EH (cell line): ENCODE results near the gene SAMHD1.
"Not testable (repeated sequence)": the region's sequence is repeated elsewhere in the genome, so short reads cannot be mapped to it uniquely, and the experiment has no call there.

Experiments used
- DNase-seq: peaks from one replicate; pipeline ENCODE4 v3.0.0-alpha.2; 2015; ENCODE audit warnings: low read depth

SAMHD1 gene

DNA sequence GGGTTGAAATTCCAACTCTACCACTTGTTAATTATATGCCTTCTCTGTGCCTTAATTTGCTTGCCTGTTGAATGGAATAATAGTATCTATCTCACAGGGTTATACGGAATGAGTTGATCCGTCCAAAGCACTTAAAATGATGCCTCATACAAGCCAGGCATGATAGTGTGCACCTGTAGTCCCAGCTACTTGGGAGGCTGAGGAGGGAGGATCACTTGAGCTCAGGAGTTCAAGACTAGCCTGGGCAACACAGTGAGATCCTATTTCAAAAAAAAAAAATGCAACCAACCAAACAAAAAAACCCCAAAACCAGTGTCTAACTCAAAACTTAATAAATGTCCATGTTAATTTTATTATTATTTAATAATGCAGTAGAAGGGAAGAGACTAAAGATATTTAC, 35.3 kb downstream of the SAMHD1 start:
- no peak for DNase-seq

DNA sequence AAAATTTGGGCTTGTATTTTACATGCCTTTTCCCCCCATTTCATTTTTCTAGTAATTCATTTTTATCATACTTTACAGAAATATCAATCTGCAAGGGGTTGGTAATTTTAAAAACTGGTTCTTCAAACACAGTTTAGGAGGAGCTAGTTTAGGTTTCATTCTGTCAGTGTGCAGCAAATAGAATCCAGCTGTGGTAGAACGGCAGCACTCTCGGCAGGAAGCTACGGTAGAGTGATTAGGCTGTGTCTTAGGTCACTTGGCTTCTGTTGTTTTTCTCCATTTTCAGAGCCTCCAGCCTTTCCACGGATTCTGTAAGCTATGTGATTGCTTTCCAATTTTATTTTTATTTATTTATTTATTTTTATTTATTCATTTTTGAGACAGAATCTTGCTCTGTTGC, 42.9 kb downstream of the SAMHD1 start:
- DNase-seq: no peak

DNA sequence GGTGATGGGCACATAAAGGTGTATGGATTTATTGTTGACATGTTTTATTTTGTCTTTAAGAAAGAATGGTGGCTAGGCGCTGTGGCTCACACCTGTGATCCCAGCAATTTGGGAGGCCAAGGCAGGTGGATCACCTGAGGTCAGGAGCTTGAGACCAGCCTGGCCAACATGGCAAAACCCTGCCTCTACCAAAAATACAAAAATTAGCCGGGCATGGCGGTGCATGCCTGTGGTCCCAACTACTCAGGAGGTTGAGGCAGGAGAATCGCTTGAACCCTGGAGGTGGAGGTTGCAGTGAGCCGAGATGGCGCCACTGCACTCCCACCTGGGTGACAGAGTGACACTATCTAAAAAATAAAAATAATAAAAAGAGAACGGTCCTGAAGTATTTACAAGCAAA, 45.4 kb downstream of the SAMHD1 start:
- not testable (repeated sequence) for DNase-seq

DNA sequence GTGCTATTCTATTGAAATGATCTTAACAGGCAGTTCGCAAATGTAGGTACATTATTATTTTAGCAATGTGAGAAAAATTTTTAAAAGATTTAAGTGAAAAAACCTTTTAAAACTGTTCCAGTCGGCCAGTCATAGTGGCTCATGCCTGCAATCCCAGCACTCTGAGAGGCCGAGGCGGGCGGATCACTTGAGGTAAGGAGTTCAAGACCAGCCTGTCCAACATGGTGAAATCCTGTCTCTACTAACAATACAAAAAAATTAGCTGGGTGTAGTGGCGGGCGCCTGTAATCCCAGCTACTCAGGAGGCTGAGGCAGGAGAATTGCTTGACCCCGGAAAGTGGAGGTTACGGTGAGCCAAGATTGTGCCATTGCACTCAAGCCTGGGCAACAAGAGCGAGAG, 45.9 kb downstream of the SAMHD1 start:
- not testable (repeated sequence) for DNase-seq

DNA sequence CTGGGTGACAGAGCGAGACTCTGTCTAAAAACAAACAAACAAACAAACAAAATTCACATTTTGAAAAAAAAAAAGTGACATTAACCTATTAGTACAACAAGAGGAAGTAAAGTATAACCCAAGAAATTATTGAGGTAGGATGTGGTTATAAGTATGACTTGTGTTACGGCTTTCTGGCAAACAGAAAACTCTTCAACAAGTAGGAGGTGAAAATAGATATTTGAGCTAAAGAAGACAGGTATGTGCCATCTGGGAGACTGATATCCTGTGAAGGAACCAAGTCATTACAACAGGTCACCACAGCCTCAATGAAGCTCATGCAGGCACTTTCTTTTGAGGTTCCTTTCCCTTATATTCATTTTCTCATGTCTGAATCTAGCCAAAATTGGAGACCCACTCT, 46.8 kb downstream of the SAMHD1 start:
- DNase-seq: no peak

DNA sequence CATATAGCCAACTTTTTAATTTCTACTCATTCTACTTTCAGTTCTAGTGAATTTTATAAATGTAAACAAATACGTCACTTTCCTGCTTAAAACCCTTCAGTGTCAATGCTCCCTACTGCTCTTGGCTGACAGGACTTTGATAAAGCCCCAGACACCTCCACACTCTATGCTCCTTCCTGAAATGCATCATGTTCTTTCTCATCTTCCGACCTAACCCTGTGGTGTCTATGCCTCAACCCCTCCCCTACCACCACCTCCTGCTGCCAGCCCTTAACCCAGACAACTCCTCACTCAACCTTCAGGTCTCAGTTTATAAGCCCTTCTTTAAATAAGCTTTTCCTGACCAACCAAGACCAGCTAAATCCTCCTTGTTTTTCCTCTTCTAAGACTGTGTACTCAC, 56.5 kb downstream of the SAMHD1 start:
- no peak for DNase-seq

DNA sequence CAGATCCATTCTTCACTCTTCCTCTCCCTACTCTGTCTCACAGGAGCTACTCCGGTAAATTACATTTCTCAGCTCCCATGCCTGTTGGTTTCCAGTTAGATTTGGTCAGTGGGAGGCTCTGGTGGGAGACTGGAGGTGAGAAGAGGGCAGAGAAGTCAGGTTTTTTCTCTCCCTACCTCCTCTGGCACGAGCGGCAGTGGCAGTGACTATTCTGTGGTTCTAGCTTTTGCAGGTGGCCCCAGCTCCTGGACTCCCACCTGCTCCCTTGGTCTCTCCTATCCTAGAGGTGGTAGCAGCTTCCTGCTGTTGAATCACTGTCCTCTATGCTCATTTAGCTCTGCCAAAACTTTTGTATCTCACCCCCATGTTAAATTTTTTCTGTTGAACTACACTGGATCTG, 57.7 kb downstream of the SAMHD1 start:
- DNase-seq: no peak

DNA sequence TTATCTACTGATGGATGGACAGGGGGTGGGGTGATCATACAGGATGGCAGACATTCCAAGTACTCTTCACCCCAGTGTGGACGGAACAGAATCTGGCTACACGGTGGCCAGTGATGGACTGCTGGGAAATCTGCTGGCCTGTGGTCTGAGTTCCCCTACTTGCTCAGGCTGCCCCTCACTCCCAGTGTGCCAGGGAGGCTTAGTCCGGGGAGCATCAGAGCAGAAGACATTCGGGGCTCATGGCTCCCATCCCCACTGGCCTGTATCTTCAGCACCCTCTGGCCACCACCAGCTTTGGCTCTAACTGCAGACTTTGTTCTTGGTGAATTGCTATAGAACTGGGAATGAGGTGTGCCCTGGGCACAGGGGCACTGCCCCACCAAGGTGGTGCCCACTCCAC, 60.3 kb downstream of the SAMHD1 start:
- DNase-seq: no peak

DNA sequence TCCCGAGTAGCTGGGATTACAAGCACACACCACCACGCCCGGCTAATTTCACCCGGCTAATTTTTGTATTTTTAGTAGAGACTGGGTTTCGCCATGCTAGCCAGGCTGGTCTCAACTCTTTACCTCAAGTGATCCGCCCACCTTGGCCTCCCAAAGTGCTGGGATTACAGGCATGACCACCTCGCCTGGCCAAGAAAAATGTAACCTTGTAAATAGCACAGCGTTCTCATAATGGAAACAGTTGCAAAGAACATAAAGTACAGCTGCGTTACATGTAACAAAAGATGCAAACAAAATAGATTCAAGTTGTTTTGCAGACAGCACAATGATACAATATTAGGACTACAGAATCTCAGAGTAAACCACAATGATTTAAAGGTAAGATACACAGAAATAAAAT, 60.9 kb downstream of the SAMHD1 start:
- no peak for DNase-seq

DNA sequence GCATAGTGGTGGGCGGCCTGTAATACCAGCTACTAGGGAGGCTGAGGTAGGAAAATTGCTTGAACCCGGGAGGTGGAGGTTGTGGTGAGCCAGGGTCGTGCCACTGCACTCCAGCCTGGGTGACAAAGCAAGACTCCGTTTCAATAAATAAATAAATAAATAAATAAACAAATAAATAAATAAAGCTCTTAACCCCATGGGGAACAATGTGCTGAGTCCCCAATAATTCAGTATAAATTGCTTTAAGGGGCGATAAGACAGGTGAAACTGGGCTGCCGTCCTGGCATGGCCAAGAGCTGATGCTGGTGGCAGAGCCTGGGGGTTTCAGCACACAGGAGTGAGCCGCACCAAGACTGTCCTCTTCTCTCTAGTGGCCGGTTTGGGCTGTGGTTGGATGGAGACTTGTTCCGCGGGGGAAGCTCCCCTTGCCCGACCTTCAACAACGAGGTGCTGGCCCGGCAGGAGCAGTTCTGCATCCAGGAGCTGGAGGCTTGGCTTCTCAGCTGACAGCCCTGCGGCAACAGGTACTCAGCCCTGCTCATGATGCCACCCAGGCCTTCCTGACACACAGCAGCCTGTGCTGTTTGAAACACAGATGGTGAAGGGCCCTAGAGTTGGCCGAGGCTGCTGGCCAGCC, 62.5 kb downstream of the SAMHD1 start:
- DNase-seq: no peak

DNA sequence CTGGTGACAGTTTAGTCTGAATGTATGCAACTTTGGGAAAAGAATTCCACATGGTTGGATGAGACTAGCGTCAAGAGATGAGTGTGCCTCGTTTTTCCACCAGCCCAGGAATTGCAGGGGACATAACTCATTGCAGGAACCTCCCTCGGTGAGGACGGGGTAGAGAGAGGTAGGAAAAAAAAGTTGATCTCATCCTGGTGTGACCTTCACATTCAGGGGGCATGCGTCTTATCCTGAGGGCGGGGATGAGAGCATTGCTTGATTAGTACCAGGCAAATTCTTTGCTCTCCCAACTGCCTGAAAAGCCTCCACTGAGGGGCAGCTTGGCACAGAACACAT, 63.8 kb downstream of the SAMHD1 start:
- DNase-seq: peak; percentile 39

DNA sequence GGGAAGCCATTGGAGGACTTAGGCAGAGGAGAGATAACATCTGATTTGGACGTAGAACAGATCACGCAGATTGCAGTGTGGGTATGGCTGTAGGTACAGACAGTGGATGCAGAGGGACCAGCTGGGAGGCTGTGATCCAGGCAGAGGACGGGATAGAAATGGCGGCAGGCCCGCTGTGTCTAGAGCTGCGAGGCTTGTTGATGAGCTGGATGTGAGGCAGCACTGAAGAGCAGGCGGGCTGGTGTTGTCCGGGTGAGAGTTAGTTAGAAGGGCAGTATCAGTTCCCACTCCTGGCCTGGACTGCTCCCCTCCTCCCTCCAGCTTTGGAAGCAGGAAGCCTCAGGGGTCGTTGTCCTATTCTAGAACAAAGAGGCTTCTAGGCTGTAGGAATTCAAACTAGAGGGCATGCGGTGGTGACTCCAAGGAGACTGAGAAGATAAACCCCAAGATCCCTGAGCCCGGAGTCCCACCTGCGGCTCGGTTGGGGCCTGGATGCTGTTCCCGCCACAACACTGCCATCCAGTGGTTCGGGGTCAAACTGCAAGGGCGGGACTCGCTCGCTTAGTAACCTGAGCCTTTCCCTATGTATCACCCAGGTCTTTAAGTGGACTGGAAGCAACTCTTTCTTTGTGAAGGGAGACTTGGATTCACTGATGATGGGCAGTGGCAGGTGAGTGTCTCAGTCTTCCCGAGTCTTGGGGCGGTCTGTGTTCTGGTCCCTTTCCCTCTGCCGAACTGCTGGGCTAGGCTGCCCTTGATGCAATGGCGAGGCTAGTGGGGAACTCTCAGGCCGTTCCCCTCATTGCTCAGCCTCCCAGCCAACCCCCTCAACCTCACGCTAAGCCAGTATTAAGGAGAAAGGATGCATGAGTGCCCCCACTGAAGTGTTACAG, 64.4 kb downstream of the SAMHD1 start:
- peak; percentile 78 for DNase-seq

DNA sequence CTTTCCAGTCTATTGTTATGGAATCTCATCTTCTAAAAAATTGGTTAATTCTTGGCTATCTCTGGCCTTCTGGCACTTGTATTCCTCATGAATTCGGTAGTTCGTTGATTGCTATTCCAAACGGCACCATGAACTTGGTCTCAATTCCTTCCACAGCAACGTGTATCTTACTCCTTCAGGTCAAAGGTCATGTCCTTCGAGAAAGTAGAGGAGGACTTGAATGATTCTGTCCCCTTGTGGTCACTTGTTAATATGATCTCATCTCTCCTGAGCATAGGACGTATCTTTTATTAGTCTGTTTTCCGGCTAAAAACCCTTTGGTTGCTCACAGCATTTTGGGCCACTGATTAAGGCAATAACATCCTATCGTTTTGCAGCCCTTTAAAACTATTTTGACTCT, 66.2 kb downstream of the SAMHD1 start:
- peak; percentile 18 for DNase-seq

DNA sequence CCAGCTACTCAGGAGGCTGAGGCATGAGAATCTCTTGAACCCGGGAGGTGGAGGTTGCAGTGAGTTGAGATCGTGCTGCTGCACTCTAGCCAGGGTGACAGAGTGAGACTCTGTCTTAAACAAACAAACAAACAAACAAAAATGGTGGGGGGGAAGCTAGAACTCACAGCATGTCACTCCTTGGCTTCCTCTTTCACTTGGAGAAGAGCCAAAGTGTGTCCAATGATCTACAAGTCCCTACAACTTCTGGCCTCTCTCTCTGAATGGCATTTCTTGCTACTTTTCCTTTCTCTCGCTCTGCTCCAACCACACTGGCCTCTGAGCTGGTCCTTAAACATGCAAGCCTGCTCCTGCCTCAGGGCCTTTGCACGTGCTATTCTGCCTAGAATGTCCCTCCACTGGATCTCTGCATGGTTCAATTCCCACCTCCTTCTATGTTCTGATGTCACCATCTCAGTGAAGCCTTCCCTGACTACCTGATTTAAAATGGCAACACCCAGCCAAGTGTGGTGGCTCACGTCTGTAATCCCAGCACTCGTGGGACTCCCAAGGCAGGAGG, 67.5 kb downstream of the SAMHD1 start:
- DNase-seq: no peak

DNA sequence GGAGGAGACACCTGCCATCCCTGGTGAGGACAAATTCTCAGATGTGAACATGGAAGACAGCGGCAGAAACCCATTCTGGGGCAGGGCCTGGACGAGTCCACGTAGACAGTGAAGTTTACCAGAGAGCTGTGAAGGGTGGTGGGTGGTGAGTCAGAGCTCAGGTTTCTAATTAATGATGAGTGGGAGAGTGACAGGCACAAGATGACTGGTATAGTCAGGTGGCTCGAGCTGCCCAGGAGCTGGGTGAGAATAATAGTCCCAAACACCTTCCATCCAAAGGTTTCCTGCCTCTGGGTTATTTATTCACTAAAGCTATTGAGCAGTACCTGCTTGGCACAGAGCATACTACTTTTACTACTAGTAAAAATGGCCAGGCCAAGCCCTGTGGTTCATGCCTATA, 69.6 kb downstream of the SAMHD1 start:
- DNase-seq: no peak

DNA sequence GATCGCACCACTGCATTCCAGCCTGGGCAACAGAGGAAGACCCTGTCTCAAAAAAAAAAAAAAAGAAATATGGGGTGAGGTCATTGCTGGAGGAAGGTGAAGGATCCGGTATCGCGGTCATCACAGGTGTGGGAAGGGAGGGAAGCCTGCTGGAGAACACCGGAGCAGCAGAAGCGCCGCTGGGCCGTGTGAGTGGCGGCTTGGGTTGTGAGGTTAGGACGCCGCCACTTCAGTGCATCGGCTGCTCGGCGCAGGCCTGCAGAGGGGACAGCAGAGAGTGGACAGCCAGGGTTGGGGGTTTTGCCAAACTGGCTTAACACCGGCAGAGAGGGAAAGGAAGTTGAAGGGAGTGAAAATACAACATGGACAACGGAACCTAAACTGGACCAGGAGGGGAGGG, 70.2 kb downstream of the SAMHD1 start:
- no peak for DNase-seq

DNA sequence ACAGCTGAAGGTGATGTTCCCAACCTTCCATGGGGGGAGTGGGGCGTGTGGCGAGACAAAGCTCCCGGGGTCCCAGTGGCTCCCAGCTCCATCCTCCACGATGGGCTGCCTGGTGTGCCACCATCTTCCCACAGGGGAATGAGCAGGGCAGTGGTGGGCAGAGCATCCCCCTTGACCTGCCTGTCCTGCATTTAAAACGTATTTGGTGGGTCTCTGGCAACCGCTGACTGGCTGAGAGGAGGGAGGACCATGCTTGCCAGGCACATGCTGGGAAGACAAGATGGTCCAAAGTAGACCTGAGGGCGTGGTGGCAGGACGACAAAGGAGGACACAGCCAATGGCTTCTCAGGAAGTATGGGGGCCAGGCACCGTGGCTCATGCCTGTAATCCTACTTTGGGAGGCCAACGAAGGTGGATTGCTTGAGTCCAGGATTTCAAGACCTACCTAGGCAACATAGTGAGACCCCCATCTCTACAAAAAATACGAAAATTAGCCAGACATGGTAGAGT, 70.7 kb downstream of the SAMHD1 start:
- DNase-seq: no peak

DNA sequence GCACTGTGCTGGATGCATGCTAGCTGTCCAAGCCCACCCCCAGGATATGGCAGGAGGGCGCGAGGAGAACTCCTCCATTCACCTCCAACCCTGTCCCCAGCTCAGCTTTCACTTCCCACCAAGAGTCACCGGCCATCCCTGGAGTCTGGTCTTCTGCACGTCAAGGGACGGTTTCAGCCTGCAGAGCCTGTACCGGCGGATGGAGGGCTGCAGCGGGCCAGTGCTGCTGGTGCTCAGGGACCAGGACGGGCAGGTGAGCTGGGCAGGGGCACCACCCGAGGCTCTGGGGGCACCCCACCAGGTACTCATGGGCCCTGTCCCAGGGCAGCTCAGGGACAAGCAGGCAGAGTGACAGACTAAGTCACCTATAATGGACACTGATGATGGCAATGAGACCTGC, 72.6 kb downstream of the SAMHD1 start:
- DNase-seq: no peak

DNA sequence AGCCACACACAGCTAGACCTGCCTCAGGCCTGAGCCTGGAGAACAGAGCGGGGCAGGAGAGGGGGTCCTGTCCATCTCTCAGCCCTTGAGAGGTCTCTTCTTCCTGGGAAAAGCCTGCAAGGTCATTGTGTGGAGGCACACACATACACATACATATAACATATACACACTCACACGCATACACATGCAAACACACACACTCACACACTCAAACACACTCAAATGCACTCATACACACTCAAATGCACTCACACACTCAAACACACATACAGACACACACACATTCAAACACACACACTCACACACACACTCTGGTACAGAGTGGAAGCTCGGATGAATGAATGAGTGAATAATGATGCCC, 75.1 kb downstream of the SAMHD1 start:
- no peak for DNase-seq

DNA sequence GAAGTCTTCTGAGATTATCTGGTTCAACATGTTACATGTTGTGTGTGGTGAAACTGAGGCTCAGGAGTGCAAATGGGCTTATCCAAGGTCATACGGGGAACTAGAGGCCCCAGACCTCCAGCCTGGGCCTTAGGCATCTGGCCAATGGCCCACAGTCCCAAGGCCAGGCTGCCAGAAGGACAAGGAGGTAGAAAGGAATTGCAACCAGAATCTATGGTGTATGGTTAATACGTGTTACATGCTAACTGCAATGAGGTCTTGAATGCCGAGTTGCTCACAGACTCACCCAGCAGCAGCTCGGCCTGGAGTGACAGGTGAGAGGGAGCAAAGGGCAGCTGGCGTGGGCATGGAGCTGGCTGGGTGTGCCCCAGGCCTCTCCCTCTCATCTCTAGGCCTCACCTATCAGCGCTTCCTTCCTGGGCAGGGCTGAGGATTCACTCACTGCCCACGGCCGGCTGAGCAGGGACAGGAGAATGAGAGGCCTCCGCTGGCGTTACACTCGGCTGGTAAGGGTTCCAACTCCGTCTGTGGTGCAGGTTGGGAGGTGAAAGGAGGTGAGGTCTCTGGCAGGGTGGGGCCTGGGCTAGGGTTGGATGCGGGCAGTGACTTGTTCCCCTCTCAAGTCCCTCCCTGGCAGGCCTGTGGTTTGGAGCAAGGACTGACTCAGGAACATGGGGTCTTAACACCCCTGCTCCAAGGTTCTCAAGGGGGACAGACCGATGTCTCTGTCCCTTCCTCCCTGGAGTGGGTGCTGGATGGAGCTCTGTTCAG, 75.6 kb downstream of the SAMHD1 start, which contains the start of gene TLDC2:
TLDC2 (plus strand) TSS at position 437 of the 771 bp plus-strand sequence; CDS start at position 474, 37 bp downstream.
- no peak for DNase-seq

DNA sequence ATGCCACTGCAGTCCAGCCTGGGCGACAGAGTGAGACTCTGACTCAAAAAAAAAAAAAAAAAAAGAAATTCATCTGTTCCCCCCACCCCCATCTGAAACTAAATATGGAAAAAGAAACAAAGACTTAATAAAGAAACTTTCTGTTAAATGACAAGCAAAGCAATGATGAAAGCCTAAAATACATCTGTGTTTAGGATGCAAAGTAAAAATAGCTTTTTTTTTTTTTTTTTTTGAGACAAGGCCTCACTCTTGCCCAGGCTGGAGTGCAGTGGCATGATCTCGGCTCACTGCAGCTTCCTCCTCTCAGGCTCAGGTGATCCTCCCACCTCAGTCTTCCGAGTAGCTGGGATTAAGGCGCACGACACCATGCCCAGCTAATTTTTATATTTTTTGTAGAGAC, 76.4 kb downstream of the SAMHD1 start:
- DNase-seq: not testable (repeated sequence)

DNA sequence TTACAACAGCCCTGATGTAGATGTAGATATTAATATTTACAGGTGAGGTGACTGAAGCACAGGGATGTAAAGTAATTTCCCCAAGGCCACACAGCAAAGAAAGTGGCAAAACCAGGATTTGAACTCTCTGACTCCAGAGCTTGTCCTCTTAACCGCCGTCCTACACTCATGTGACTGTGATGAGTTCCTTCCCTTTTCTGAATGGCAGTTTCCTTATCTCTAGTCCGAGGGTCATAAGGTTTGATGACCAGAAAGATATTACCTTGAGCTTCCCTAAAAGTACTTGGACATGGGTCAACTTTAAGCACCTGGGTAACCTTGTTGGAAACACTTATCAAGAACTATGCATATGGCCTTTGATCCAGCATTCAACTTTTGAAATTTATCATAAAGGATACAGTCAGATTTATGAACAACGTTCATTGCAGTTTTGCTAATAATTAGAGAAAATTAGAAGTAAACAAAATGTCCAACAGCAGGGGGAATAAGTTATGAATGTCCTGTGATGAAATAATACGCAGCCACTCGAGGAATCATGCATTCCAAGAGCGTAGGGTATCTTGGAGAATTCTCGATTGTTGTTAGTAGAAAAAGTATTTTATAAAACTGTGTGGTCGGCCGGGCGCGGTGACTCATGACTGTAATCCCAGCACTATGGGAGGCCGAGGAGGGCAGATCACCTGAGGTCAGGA, 77.9 kb downstream of the SAMHD1 start:
- no peak for DNase-seq
